ENCODE results near the gene TLL2.

TLL2 gene

GRCh38 chr10:96421995-96422394 is 91.7 kb downstream of the TLL2 start:
- DNase-seq (ENCODE audit: low spot score) = no peak

GRCh38 chr10:96420228-96421009 is 93.3 kb downstream of the TLL2 start:
- DNase-seq (ENCODE audit: low spot score) = no peak

GRCh38 chr10:96419351-96419750 is 94.4 kb downstream of the TLL2 start:
- DNase-seq (ENCODE audit: low spot score) = no peak

- no peak for DNase-seq (ENCODE audit: low spot score)
Measured at GRCh38 chr10:96418582-96418981, 95.1 kb downstream of the TLL2 start.

GRCh38 chr10:96417441-96417840 is 96.3 kb downstream of the TLL2 start:
- DNase-seq (ENCODE audit: low spot score) = no peak

- peak; percentile 69 for DNase-seq (ENCODE audit: low spot score)
Measured at GRCh38 chr10:96416643-96417042, 97.1 kb downstream of the TLL2 start.

GRCh38 chr10:96415891-96416554 is 97.7 kb downstream of the TLL2 start:
- DNase-seq (ENCODE audit: low spot score) = no peak

GRCh38 chr10:96415150-96415890 is 98.4 kb downstream of the TLL2 start:
- no peak for DNase-seq (ENCODE audit: low spot score)

- DNase-seq (ENCODE audit: low spot score) = no peak
Measured at GRCh38 chr10:96414303-96414702, 99.4 kb downstream of the TLL2 start.

GRCh38 chr10:96413151-96413787 is 100.5 kb downstream of the TLL2 start:
- DNase-seq (ENCODE audit: low spot score) = no peak

GRCh38 chr10:96411716-96412320 is 101.9 kb downstream of the TLL2 start:
- no peak for DNase-seq (ENCODE audit: low spot score)

- DNase-seq (ENCODE audit: low spot score) = no peak
Measured at GRCh38 chr10:96410296-96410695, 103.4 kb downstream of the TLL2 start.

- DNase-seq (ENCODE audit: low spot score) = no peak
Measured at GRCh38 chr10:96408201-96408600, 105.5 kb downstream of the TLL2 start.

- no peak for DNase-seq (ENCODE audit: low spot score)
Measured at GRCh38 chr10:96407560-96408069, 106.1 kb downstream of the TLL2 start.

GRCh38 chr10:96406091-96406490 is 107.6 kb downstream of the TLL2 start:
- no peak for DNase-seq (ENCODE audit: low spot score)

- no peak for DNase-seq (ENCODE audit: low spot score)
Measured at GRCh38 chr10:96402417-96403305, 111.1 kb downstream of the TLL2 start.

- DNase-seq (ENCODE audit: low spot score) = peak; percentile 54
Measured at GRCh38 chr10:96401036-96401435, 112.7 kb downstream of the TLL2 start.

- peak; percentile 76 for DNase-seq (ENCODE audit: low spot score)
Measured at GRCh38 chr10:96400465-96400864, 113.3 kb downstream of the TLL2 start.

GRCh38 chr10:96397902-96398301 is 115.8 kb downstream of the TLL2 start:
- DNase-seq (ENCODE audit: low spot score) = no peak
